Activated CD4-positive, alpha-beta memory T cell treated with anti-CD3 and anti-CD28 coated beads for 36 hours (primary cell): Measurements from ENCODE around the gene ITGA11. TPM values are rescaled to one million over a fixed set of nuclear protein-coding genes. Genes with fewer than 3 reads are reported as not detected.

ENCODE experiments used
- CTCF ChIA-PET: fragments of 350-600 bp; sonication (Branson Sonifier 250); formaldehyde crosslinking; loops from one replicate; lab custom pipeline; 2021; ENCODE audit warnings: antibody characterized with exemption, inconsistent platforms; lab: Charles Lee
- POLR2A ChIA-PET: fragments of 350-600 bp; sonication (Branson Sonifier 250); formaldehyde crosslinking; loops from one replicate; lab custom pipeline; 2021; ENCODE audit warnings: antibody characterized with exemption; lab: Charles Lee
- DNase-seq: peaks from one replicate; pipeline ENCODE4 v3.0.0-alpha.2; 2020
- H3K27ac Mint-ChIP-seq: one replicate; pipeline ENCODE4 v1.8.0; 2021; ENCODE audit warnings: mixed read lengths
- H3K27me3 Mint-ChIP-seq: one replicate; pipeline ENCODE4 v1.8.0; 2021; ENCODE audit warnings: mixed read lengths
- H3K36me3 Mint-ChIP-seq: one replicate; pipeline ENCODE4 v1.8.0; 2021; ENCODE audit warnings: mixed read lengths
- H3K4me1 Mint-ChIP-seq: one replicate; pipeline ENCODE4 v1.8.0; 2021; ENCODE audit warnings: low read depth, mixed read lengths
- H3K4me3 Mint-ChIP-seq: one replicate; pipeline ENCODE4 v1.8.0; 2021; ENCODE audit warnings: mild to moderate bottlenecking, mixed read lengths
- H3K9me3 Mint-ChIP-seq: one replicate; pipeline ENCODE4 v1.8.0; 2021; ENCODE audit warnings: mixed read lengths
- intact Hi-C: fragments of 100-400 bp; cut with micrococcal nuclease; formaldehyde crosslinking; loops from one replicate; pipeline ENCODE4 v1.15.1; 2023
- total RNA-seq, 2 experiments: library from RNA; stranded (reverse); gene quantifications; one replicate each; pipeline ENCODE4 v1.2.3, GENCODE V29; 2021

ITGA11 gene
- total RNA-seq, 2 experiments from 2014 or later = 0.56 to 0.59 TPM

DNA sequence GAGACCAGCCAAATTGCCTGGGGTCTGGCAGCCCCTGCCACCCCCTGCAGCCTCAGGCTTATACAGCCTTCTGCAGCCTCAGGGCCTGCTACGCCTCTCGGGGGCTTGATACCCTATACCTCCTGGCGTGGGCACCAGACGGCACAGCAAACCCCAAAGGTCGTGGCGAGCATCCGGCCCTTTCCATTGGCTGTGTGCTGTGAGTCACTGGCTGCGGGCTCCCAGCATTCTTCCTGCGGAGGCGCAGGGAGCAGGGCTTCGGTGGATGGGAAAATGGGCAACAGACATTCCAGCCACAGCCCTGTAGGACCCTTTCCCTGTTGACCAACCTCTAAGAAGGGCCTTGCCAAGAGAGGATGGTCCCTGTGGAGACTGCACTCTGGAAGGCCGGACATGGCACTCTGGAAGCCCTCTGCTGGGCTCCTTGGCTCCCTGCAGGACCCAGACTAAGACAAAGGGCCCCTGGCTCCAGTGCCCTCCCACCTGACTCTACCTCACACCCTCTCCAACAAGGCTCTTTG lies 59.6 kb downstream of the ITGA11 start:
- ChIA-PET CTCF (interaction anchor here (2.4 kb wide), 1 partner anchor 12 kb away, joined by 10 read pairs; no protein-coding TSS in a partner anchor), POLR2A (no interaction called here)
- Mint-ChIP-seq H3K4me3 (no peak overlapping the region), H3K4me1 (no peaks in the 10 kb centered on the region), H3K36me3 (no peaks in the 10 kb centered on the region), H3K9me3 (no peaks in the 10 kb centered on the region), H3K27me3 (peaks cover 6% of the 10 kb centered on the region), H3K27ac (no peak overlapping the region)
- no peak for DNase-seq
- intact Hi-C loops = no loop called here

DNA sequence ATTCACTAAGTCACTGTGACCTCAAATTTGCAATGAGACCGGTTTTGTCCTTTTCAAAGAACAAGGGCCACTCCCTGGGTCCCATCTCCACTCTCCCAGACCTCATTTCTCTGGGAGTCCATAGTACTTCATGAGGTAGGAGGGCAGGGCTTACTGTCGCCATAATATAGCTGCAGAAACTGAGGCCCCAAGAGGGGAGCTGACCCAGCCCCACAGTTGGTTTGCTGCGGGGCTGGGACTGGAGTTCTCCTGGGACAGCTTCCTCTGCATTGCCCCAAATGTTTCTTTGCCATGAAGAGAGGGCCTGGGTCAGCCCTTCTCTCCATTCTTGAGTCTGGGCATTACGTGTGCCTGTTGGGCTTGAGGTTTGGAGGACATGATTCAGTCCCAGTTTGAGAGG lies 60.1 kb downstream of the ITGA11 start:
- DNase-seq = no peak

DNA sequence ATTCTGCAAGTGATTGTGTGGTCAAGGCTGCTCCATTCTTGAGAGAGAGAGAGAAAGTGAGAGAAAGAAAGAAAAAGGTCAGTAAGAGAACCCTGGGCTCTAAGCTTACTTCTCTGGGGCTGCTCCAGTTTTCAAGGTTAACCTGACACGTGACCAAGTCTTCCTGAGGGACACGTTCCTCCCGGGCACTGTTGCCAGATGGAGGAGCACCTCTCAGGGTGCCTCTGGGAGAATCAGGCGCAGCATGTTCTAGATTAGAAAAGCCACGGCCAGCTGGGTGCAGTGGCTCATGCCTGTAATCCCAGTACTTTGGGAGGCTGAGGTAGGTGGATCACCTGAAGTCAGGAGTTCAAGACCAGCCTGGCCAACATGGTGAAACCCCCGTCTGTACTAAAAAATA lies 60.8 kb downstream of the ITGA11 start:
- intact Hi-C loops = no loop called here
- H3K9me3 Mint-ChIP-seq = no peaks in the 10 kb centered on the region
- no peak for DNase-seq
- POLR2A ChIA-PET = no interaction called here
- CTCF ChIA-PET = no interaction called here
- no peak overlapping the region for H3K27ac Mint-ChIP-seq
- peaks cover 7% of the 10 kb centered on the region for H3K27me3 Mint-ChIP-seq
- H3K36me3 Mint-ChIP-seq = no peaks in the 10 kb centered on the region
- no peaks in the 10 kb centered on the region for H3K4me1 Mint-ChIP-seq
- H3K4me3 Mint-ChIP-seq = no peak overlapping the region

More for the DNA sequence above, 60.1 kb downstream of the ITGA11 start:
- no peaks in the 10 kb centered on the region for H3K4me1 Mint-ChIP-seq
- H3K27ac Mint-ChIP-seq = no peak overlapping the region
- no peaks in the 10 kb centered on the region for H3K36me3 Mint-ChIP-seq
- ChIA-PET CTCF (no interaction called here), POLR2A (no interaction called here)
- H3K9me3 Mint-ChIP-seq = no peaks in the 10 kb centered on the region
- peaks cover 7% of the 10 kb centered on the region for H3K27me3 Mint-ChIP-seq
- intact Hi-C loops = no loop called here
- no peak overlapping the region for H3K4me3 Mint-ChIP-seq

DNA sequence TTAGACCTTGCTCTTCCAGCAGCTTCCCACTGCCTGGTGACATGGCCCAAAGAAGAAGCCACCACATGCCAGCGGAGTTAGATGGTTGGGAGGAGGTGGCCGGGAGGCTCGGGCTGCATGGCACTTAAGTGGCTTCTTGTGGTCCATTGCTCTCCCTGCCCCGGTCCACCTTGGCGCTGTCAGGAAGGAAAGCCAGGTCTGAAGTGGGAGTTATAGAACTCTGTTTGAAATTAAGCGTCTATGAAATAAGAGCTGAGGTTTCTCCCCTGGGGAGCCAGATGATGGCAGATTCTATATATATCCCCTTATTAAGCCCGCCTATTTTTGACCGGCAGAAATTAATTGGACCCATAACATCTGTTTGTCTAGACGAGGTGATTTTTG lies 61.2 kb downstream of the ITGA11 start:
- peaks cover 7% of the 10 kb centered on the region for H3K27me3 Mint-ChIP-seq
- ChIA-PET POLR2A (no interaction called here), CTCF (no interaction called here)
- no peaks in the 10 kb centered on the region for H3K36me3 Mint-ChIP-seq
- H3K4me3 Mint-ChIP-seq = no peak overlapping the region
- intact Hi-C loops = no loop called here
- H3K27ac Mint-ChIP-seq = no peak overlapping the region
- H3K9me3 Mint-ChIP-seq = no peaks in the 10 kb centered on the region
- DNase-seq = no peak
- no peaks in the 10 kb centered on the region for H3K4me1 Mint-ChIP-seq

DNA sequence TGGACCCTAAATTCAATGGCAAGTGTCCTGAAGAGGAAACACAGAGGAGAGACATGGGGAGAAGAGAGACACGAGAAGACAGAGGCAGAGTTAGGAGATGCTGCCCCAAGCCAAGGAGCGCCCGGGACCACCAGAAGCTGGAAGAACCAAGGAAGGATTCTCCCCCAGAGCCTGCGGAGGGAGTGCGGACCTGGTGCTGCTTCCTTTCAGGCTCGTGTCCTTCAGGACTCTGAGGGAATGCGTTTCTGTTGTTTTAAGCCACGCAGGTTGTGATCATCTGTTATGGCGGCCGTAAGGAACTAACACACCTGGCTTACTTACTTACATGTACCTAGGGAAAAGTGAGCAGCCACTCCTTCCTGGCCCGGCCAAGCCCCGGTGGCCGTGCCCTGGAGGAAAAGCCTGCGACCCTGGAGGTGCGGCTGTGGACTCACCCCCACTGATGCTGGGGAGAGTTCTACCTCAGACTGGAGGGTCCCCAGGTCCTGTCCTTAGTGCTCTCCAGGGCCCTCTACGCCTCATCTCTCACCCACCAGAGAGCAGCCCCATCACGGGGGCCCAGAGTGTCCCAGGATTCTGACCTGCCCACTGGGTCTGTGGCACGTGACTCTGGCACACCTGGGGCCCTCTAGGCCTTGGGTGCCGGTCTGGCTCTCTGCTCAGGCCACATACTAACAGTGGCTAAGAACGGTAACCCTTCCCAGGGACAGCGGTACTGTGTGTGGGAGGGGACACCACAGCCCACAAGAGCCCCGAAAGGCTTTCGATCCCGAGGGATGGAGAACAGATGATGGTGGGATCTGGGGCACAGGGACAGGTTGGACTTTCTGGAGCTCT lies 61.8 kb downstream of the ITGA11 start:
- CTCF ChIA-PET = no interaction called here
- Mint-ChIP-seq H3K9me3 (no peaks in the 10 kb centered on the region), H3K4me1 (peaks cover 2% of the 10 kb centered on the region), H3K27ac (no peak overlapping the region), H3K4me3 (no peak overlapping the region), H3K36me3 (no peaks in the 10 kb centered on the region), H3K27me3 (peaks cover 7% of the 10 kb centered on the region)
- DNase-seq = no peak
- intact Hi-C loops = no loop called here
- POLR2A ChIA-PET = no interaction called here

DNA sequence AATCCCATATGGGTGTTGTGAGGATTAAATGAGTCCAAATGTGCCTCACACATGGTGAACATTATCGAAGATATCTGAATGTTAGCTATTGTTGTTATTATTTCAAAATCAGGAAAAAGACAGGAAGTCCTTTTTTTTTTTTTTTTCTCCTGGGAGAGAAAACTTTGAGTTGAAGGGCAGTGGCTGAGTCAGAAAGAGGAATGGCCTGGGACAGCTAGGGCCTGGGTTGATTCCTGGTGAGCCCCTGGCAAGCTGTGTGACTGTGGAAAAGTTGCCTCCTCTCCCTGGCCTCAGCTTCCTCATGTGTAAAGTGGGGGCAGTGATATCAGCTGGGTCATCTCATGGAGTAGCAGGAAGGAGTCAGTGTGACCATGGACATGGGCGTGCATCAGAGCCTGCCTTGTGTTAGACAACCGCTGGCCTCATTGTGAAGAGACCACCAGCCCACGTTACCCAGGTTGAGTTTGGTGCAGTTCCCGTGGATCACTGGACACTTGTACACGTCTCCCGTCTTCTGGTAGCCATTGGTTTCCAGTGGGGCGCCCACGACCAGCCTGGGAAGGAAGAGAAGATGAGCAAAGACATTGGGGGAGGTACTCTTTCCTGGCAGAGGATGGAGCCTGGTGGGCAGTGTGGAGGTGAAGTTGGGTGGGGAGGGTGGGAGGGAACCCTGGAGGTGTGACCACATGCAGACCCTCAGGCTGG lies 63.1 kb downstream of the ITGA11 start:
- CTCF ChIA-PET = interaction anchor here (0.8 kb wide), 1 partner anchor 62 kb away, joined by 3 read pairs; no protein-coding TSS in a partner anchor
- Mint-ChIP-seq H3K4me3 (no peak overlapping the region), H3K9me3 (no peaks in the 10 kb centered on the region), H3K36me3 (no peaks in the 10 kb centered on the region), H3K27ac (no peak overlapping the region), H3K4me1 (peaks cover 5% of the 10 kb centered on the region), H3K27me3 (peaks cover 7% of the 10 kb centered on the region)
- no peak for DNase-seq
- intact Hi-C loops = no loop called here
- POLR2A ChIA-PET = interaction anchor here (0.7 kb wide), 1 partner anchor 19 kb away, joined by 3 read pairs; no protein-coding TSS in a partner anchor

DNA sequence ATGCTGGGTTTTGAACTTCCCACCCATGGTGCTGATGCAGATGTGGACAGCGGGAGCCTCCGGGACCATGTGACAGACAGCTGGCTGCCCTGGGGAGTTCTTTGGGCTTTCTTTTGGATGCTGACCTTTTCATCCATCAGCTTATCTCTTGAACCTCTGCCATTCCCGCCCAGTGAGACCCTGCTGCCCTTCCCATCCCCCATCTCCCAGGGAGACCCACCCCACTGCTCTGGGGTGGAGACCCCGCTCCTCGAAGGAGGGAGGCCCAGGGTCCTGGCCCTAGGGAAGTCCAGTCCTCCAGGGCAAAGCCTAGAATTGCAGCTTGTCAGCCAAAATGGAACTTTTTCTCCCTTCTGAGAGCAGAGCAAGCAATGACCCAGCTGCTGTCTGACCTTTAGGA lies 64.0 kb downstream of the ITGA11 start:
- Mint-ChIP-seq H3K4me1 (peaks cover 5% of the 10 kb centered on the region), H3K27me3 (peaks cover 7% of the 10 kb centered on the region), H3K4me3 (no peak overlapping the region), H3K9me3 (no peaks in the 10 kb centered on the region), H3K36me3 (no peaks in the 10 kb centered on the region), H3K27ac (no peak overlapping the region)
- intact Hi-C loops = no loop called here
- no peak for DNase-seq
- CTCF ChIA-PET = interaction anchor here (0.8 kb wide), 2 partner anchors 14 to 61 kb away, joined by 3 read pairs; no protein-coding TSS in a partner anchor
- POLR2A ChIA-PET = no interaction called here

DNA sequence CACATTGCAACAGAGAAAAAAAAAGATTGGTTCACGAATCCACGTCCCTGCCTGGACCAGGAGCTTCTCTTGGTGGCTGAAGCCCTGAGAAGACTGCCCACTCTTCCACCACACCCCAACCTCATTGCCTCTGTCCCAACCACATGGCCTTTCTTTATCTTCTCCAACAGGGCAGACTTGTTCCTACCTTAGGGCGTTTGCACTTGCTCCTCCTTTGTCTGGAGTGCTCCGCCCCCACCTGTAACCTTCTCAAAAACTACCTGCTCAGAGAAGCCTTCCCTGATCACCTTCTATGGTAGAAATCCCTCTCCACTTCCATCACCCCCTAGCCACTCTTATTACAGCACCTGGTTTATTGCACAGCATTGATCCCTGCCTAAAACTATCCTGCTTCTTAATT lies 64.7 kb downstream of the ITGA11 start:
- no peak for DNase-seq
- Mint-ChIP-seq H3K9me3 (no peaks in the 10 kb centered on the region), H3K27me3 (peaks cover 7% of the 10 kb centered on the region), H3K4me1 (peaks cover 5% of the 10 kb centered on the region), H3K27ac (no peak overlapping the region), H3K36me3 (no peaks in the 10 kb centered on the region), H3K4me3 (no peak overlapping the region)
- intact Hi-C loops = no loop called here
- POLR2A ChIA-PET = no interaction called here
- CTCF ChIA-PET = no interaction called here

DNA sequence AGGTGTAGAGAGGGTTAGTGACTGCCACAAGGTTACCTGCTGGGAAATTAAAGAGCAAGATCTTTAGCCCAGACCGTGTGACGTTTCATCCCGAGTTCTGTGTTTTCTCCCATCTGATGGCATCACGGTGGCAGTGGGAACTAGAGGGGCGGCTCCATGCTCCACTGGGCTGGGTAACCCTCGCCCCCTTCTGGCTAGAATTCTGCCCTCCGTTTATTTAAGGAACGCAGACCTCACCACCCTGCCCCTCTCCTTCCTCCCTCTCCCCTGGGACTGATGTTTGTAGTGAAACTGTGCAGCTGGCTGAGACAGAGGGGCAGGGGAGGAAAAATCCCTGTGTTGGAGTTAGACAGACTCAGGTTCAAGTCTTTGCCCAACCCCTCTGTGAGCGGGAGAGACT lies 65.6 kb downstream of the ITGA11 start:
- no peak for DNase-seq
- no peaks in the 10 kb centered on the region for H3K36me3 Mint-ChIP-seq
- no peak overlapping the region for H3K4me3 Mint-ChIP-seq
- H3K4me1 Mint-ChIP-seq = peaks cover 5% of the 10 kb centered on the region
- peaks cover 7% of the 10 kb centered on the region for H3K27me3 Mint-ChIP-seq
- no peaks in the 10 kb centered on the region for H3K9me3 Mint-ChIP-seq
- H3K27ac Mint-ChIP-seq = no peak overlapping the region
- ChIA-PET CTCF (no interaction called here), POLR2A (no interaction called here)
- intact Hi-C loops = no loop called here

DNA sequence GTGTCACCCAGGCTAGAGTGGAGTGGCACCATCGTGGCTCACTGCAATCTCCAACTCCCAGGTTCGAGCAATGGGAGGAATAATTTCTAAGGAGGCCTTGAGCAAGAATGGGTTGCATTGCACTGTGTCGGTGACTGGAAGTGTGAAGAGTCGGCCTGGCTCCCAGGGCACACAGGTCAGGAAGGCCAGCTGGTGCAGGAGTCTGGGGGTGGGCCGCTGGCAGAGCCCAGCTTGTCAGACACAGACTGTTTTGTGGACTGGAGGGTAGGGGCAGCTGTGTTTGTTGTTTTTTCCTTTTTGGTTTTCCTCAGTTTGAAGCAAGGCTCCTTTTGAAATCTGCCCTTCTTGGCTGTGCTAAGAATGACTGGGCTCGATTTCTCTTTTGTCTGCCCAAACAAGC lies 66.2 kb downstream of the ITGA11 start:
- peaks cover 7% of the 10 kb centered on the region for H3K27me3 Mint-ChIP-seq
- CTCF ChIA-PET = no interaction called here
- POLR2A ChIA-PET = no interaction called here
- H3K4me3 Mint-ChIP-seq = no peak overlapping the region
- DNase-seq = no peak
- H3K27ac Mint-ChIP-seq = no peak overlapping the region
- intact Hi-C loops = no loop called here
- H3K9me3 Mint-ChIP-seq = no peaks in the 10 kb centered on the region
- H3K4me1 Mint-ChIP-seq = peaks cover 5% of the 10 kb centered on the region
- H3K36me3 Mint-ChIP-seq = no peaks in the 10 kb centered on the region

DNA sequence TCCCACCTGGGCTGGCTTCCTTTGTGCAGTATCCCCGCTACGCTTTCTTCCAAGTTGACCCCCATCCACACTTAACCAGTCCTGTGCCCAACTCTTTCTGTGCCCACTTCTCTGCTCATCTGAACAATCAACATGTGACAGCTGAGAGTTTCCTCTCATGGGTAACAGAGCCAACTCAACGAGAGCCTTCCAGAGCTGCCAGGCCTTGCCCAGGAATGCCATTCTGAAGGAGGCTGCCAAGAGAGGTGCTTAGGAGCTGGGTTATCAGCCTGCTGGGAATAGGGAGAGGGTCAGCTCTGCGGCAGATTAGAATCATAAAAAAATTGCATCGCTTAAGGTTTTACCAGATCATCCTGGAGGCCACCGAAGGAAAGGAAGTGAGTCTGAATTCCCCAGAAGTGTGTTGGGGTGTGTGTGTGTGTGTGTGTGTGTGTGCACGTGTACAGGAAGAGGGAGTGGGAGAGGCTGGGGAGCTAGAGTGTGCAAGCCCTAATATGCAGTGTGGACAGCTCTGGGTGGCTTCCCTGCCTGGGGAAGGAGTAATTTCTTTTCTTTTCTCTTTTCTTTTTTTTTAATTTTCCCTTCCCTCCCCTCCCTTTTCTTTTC lies 66.7 kb downstream of the ITGA11 start:
- ChIA-PET POLR2A (interaction anchor here (0.6 kb wide), 1 partner anchor 106 kb away, joined by 4 read pairs; no protein-coding TSS in a partner anchor), CTCF (no interaction called here)
- Mint-ChIP-seq H3K9me3 (no peaks in the 10 kb centered on the region), H3K4me3 (no peak overlapping the region), H3K36me3 (no peaks in the 10 kb centered on the region), H3K4me1 (peaks cover 5% of the 10 kb centered on the region), H3K27me3 (peaks cover 7% of the 10 kb centered on the region), H3K27ac (no peak overlapping the region)
- no peak for DNase-seq
- intact Hi-C loops = no loop called here

DNA sequence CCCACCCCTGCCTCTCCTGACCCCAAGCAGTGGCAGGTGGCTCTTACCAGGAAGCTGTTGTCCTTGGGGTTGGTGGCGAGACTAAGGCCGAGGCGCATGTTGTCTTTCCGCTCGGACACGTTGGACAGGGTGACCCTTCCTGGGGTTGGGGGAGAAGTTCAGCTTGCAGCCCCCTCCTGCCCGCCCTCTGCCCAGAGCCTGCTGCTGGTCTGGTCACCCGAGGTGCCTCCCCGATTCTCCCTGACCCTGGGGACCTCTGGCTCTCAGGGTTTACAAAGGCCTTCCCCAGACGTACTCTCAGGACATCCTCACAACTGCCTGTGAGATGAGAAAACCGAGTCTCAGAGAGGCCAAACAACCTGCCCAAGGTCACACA lies 67.3 kb downstream of the ITGA11 start:
- peaks cover 5% of the 10 kb centered on the region for H3K4me1 Mint-ChIP-seq
- CTCF ChIA-PET = no interaction called here
- intact Hi-C loops = no loop called here

More for the DNA sequence above, 67.3 kb downstream of the ITGA11 start:
- H3K27me3 Mint-ChIP-seq = peaks cover 7% of the 10 kb centered on the region
- H3K36me3 Mint-ChIP-seq = no peaks in the 10 kb centered on the region
- no peak overlapping the region for H3K27ac Mint-ChIP-seq
- no peaks in the 10 kb centered on the region for H3K9me3 Mint-ChIP-seq
- no peak overlapping the region for H3K4me3 Mint-ChIP-seq
- POLR2A ChIA-PET = no interaction called here
- no peak for DNase-seq
